CD4-positive, CD25-positive, alpha-beta regulatory T cell (primary cell): ENCODE data around the gene CDC42BPG. TPM values are rescaled to one million over a fixed set of nuclear protein-coding genes. Genes with fewer than 3 reads are reported as not detected.

Experiments used
- ATAC-seq, 2 donors: fragments of 150-1000 bp; cut with Tn5 transposase; one replicate each; pipeline ENCODE4 v1.10.0; 2021; ENCODE audit warnings: low read depth in 2 of 2, moderate number of reproducible peaks in 2 of 2, moderate library complexity in 1 of 2
- DNase-seq, 3 donors: peaks; one replicate each; pipeline versions ENCODE4 v3.0.0 to v3.0.0-alpha.2; 2012 to 2022; ENCODE audit warnings: mixed read lengths in 1 of 3
- H3K27ac ChIP-seq: one replicate; pipeline ENCODE4 v1.7.0; 2013; ENCODE audit warnings: mild to moderate bottlenecking, low read length; ENCODE audit not compliant: insufficient read depth, poor library complexity, severe bottlenecking
- H3K27me3 ChIP-seq: one replicate; pipeline ENCODE4 v1.7.0; 2013; ENCODE audit warnings: low read length; ENCODE audit not compliant: control insufficient read depth, insufficient read depth
- H3K36me3 ChIP-seq: one replicate; pipeline ENCODE4 v1.7.0; 2013; ENCODE audit warnings: mild to moderate bottlenecking, low read length, moderate library complexity; ENCODE audit not compliant: control insufficient read depth, insufficient read depth
- H3K4me1 ChIP-seq: 2 replicates; pipeline ENCODE4 v1.7.0; 2013; ENCODE audit warnings: mild to moderate bottlenecking, low read length; ENCODE audit not compliant: insufficient read depth, control insufficient read depth, poor library complexity, severe bottlenecking
- H3K4me3 ChIP-seq: one replicate; pipeline ENCODE4 v1.7.0; 2013; ENCODE audit warnings: low read depth, mild to moderate bottlenecking, low read length, moderate library complexity
- H3K9me3 ChIP-seq, 2 experiments: 1 replicate in 1 of 2; 2 replicates in 1 of 2; pipeline ENCODE4 v1.7.0; 2013; ENCODE audit warnings: low read length in 2 of 2, mild to moderate bottlenecking in 1 of 2, moderate library complexity in 1 of 2; ENCODE audit not compliant: control insufficient read depth in 2 of 2
- H3K27ac Mint-ChIP-seq, 3 donors: one replicate each; pipeline ENCODE4 v1.8.0; 2020 to 2022; ENCODE audit warnings: mild to moderate bottlenecking in 3 of 3, mixed read lengths in 3 of 3, moderate library complexity in 2 of 3
- H3K27me3 Mint-ChIP-seq: one replicate; pipeline ENCODE4 v1.8.0; 2022; ENCODE audit warnings: mild to moderate bottlenecking, mixed read lengths
- H3K36me3 Mint-ChIP-seq: one replicate; pipeline ENCODE4 v1.8.0; 2020; ENCODE audit warnings: mixed read lengths
- H3K4me1 Mint-ChIP-seq, 4 donors: one replicate each; pipeline ENCODE4 v1.8.0; 2020 to 2022; ENCODE audit warnings: mixed read lengths in 4 of 4, mild to moderate bottlenecking in 1 of 4
- H3K4me3 Mint-ChIP-seq, 4 donors: one replicate each; pipeline ENCODE4 v1.8.0; 2020 to 2022; ENCODE audit warnings: mild to moderate bottlenecking in 4 of 4, mixed read lengths in 4 of 4, moderate library complexity in 3 of 4
- H3K9me3 Mint-ChIP-seq, 7 donors: one replicate each; pipeline ENCODE4 v1.8.0; 2020 to 2022; ENCODE audit warnings: mixed read lengths in 7 of 7, mild to moderate bottlenecking in 3 of 7, moderate library complexity in 2 of 7
- polyA plus RNA-seq, 4 donors: library from polyadenylated mRNA; unstranded; fragments of 300-500 nt; fragmentation: Illumina TruSeq; gene quantifications; one replicate each; pipeline ENCODE4 v1.2.3, GENCODE V29; 2021
- total RNA-seq: library from RNA; stranded (reverse); gene quantifications from one replicate; pipeline ENCODE4 v1.2.3, GENCODE V29; 2022

CDC42BPG gene
- total and polyA plus RNA-seq, 5 donors from 2014 or later: 0.11 to 11.6 (median 0.13) TPM; not detected in 2

- Histone ChIP-seq H3K27me3 (no peaks in the 10 kb centered on the region), H3K36me3 (no peaks in the 10 kb centered on the region), H3K27ac (no peak overlapping the region), H3K4me3 (no peak overlapping the region), H3K4me1 (peaks cover 27% of the 10 kb centered on the region), H3K9me3 (no peaks in the 10 kb centered on the region)
- H3K4me1 Mint-ChIP-seq: peaks cover 0 to 27% (median 14%) of the 10 kb centered on the region in 4 donors
- no peak overlapping the region for H3K27ac Mint-ChIP-seq
- H3K4me3 Mint-ChIP-seq: peak overlapping the region in 3 of 4 donors; percentile 58 to 85 (median 71)
- peaks cover 8% of the 10 kb centered on the region for H3K27me3 Mint-ChIP-seq
- DNase-seq (no peak), ATAC-seq (no peak)
- peaks cover 4% of the 10 kb centered on the region for H3K36me3 Mint-ChIP-seq
- H3K9me3 Mint-ChIP-seq: no peaks in the 10 kb centered on the region
Observed at GRCh38 chr11:64842851-64843685, 1.4 kb downstream of the CDC42BPG start.

DNA sequence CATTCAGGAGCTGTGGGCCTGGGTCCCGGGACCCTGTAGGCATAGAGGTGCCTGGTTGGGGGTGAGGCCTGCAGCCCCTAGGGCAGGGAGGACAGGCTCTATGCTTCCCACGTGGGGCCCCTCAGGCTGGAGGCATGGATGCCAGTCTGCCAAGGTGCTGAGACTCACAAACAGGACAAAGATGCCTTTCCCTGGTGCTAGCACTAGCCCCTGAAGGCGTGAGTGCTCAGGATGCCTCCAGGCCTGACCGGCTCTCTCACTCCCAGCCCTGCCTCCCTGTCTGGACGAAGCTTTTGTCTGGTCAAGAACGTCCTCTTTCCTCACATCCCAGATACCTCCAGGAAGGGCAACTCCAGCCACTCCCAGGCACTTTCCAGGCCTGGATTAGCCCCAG lies 2.1 kb downstream of the CDC42BPG start:
- peaks cover 8% of the 10 kb centered on the region for H3K27me3 Mint-ChIP-seq
- Histone ChIP-seq H3K27me3 (no peaks in the 10 kb centered on the region), H3K27ac (no peak overlapping the region), H3K4me1 (peaks cover 20% of the 10 kb centered on the region), H3K4me3 (no peak overlapping the region), H3K9me3 (no peaks in the 10 kb centered on the region), H3K36me3 (no peaks in the 10 kb centered on the region)
- H3K36me3 Mint-ChIP-seq: peaks cover 4% of the 10 kb centered on the region
- ATAC-seq (no peak), DNase-seq (no peak)
- no peak overlapping the region for H3K27ac Mint-ChIP-seq
- peak overlapping the region in 1 of 4 donors; percentile 58 for H3K4me3 Mint-ChIP-seq
- H3K4me1 Mint-ChIP-seq: peaks cover 0 to 22% (median 10%) of the 10 kb centered on the region in 4 donors
- no peaks in the 10 kb centered on the region for H3K9me3 Mint-ChIP-seq

DNA sequence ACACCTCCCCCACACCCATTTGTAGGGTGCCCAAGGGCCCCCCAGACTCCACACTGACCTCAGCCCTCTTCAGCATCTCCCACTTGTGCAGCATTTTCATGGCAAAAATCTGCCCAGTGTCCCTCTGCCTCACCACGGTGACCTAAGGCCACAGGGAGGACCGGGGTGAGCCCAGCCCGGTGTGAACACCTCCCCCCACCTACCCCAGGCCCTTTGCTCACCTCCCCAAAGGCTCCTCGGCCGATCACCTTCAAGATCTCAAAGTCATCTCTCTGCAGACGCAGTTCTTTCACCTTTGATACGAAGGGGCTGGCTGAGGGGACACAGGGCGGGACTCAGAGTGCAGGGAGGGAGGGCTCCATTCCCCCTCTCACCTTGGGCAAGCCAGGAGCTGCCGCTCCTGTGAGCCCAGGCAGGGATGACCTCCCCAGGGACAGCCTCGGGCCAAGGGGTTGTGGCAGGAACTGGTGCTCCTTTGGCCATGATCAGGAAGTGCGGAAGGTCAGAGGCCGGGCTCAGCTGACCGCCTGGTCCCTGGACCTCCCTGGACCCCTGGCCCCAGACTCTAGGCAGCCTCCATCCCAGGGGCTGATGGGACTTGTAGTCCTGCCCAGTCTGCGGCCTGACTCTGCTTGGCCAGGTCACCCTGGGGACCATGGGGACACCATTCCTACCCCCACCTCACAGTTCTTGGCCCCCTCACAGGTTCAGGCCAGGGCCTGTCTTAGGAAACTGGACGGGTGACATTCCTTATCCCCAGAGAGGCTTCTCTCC lies 2.7 kb downstream of the CDC42BPG start:
- H3K4me1 ChIP-seq: peaks cover 21% of the 10 kb centered on the region

DNA sequence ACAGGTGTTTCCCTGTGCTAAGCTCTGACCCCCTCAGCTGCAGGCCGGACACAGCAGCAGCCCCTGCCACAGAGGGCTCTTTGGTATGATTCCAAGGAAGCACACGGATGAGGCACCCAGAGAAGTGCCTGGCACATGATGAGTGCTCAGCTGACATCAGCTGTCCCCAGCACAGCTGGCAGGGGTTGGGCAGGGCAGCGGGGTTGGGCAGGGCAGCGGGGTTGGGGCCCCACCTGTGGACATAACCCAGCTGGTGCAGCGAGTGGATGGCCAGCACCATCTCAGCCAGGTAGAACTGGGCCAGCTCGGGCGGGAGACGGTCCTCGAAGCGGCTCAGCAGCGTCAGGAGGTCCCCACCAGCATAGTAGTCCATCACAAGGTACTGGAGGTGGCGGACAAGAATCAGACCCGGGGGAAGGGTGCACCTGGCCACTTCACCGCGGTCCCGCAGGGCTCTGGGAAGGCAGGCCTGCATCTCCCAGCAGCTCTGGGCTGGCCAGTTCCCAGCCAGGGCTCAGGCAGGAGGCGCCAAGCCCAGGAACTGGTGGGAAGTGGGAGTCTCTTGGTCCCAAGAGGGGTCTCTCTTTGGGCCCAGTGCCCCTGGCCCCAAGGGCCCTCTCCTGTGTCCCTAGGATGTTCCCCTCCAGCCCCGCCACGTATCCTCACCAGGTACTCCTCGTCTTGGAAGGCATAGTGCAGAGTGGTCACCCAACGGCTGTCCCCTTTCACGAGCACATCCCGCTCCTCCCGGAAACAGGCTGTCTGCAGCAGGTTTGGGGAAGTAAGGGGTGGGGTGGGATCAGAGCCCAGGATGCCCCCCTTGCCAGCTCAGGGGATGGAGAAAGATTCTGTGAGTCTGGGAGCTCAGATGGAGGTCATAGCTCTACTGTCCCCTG lies 4.3 kb downstream of the CDC42BPG start:
- Mint-ChIP-seq H3K27me3 (peaks cover 8% of the 10 kb centered on the region), H3K4me3 (peak overlapping the region in 1 of 4 donors; percentile 75), H3K27ac (no peak overlapping the region), H3K4me1 (peaks cover 0 to 13% (median 5%) of the 10 kb centered on the region in 4 donors), H3K36me3 (peaks cover 4% of the 10 kb centered on the region), H3K9me3 (no peaks in the 10 kb centered on the region)
- DNase-seq (no peak), ATAC-seq (no peak)
- Histone ChIP-seq H3K36me3 (no peaks in the 10 kb centered on the region), H3K9me3 (no peaks in the 10 kb centered on the region), H3K4me1 (peaks cover 18% of the 10 kb centered on the region), H3K27ac (no peak overlapping the region), H3K27me3 (no peaks in the 10 kb centered on the region), H3K4me3 (no peak overlapping the region)

More for the DNA sequence above, 2.7 kb downstream of the CDC42BPG start:
- Mint-ChIP-seq H3K27me3 (peaks cover 8% of the 10 kb centered on the region), H3K4me1 (peaks cover 0 to 16% (median 7%) of the 10 kb centered on the region in 4 donors), H3K36me3 (peaks cover 4% of the 10 kb centered on the region), H3K4me3 (no peak overlapping the region), H3K9me3 (no peaks in the 10 kb centered on the region), H3K27ac (no peak overlapping the region)
- H3K27ac ChIP-seq: no peak overlapping the region
- no peaks in the 10 kb centered on the region for H3K27me3 ChIP-seq
- H3K4me3 ChIP-seq: no peak overlapping the region
- DNase-seq (no peak), ATAC-seq (no peak)
- no peaks in the 10 kb centered on the region for H3K9me3 ChIP-seq
- no peaks in the 10 kb centered on the region for H3K36me3 ChIP-seq

DNA sequence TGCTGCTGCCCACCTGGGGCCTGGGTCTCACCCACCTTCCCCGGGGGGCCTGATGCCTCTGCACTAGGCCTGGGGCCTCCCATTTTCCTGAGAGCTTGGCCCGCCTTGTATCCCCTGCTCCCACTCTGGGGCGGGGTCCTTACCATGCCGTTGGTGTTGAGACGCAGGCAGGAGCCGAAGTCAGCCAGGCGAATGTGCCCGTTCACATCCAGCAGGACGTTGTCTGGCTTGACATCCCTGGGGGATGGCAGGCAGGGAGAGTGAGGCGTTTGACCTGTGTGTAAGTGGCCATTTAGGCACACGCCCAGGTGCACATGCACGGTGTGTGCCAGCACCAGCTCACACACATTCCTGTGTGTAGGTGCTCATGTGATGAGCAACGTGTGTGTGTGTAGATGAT lies 5.1 kb downstream of the CDC42BPG start:
- H3K27ac Mint-ChIP-seq: no peak overlapping the region
- peaks cover 8% of the 10 kb centered on the region for H3K27me3 Mint-ChIP-seq
- H3K9me3 Mint-ChIP-seq: no peaks in the 10 kb centered on the region

GRCh38 chr11:64838600-64839334 lies 5.7 kb downstream of the CDC42BPG start:
- no peaks in the 10 kb centered on the region for H3K9me3 ChIP-seq
- Mint-ChIP-seq H3K36me3 (peaks cover 4% of the 10 kb centered on the region), H3K9me3 (no peaks in the 10 kb centered on the region), H3K4me3 (no peak overlapping the region), H3K27ac (no peak overlapping the region), H3K27me3 (peaks cover 5% of the 10 kb centered on the region), H3K4me1 (peaks cover 0 to 6% (median under 1%) of the 10 kb centered on the region in 4 donors)
- no peaks in the 10 kb centered on the region for H3K36me3 ChIP-seq
- H3K4me3 ChIP-seq: no peak overlapping the region
- no peak for DNase-seq
- peaks cover 7% of the 10 kb centered on the region for H3K4me1 ChIP-seq
- H3K27ac ChIP-seq: no peak overlapping the region
- no peaks in the 10 kb centered on the region for H3K27me3 ChIP-seq
- ATAC-seq: no peak

More for the DNA sequence above, 5.1 kb downstream of the CDC42BPG start:
- Histone ChIP-seq H3K27ac (no peak overlapping the region), H3K4me1 (peaks cover 12% of the 10 kb centered on the region), H3K36me3 (no peaks in the 10 kb centered on the region), H3K27me3 (no peaks in the 10 kb centered on the region), H3K9me3 (no peaks in the 10 kb centered on the region), H3K4me3 (no peak overlapping the region)
- no peak for DNase-seq
- Mint-ChIP-seq H3K36me3 (peaks cover 4% of the 10 kb centered on the region), H3K4me1 (peaks cover 0 to 10% (median 2%) of the 10 kb centered on the region in 4 donors), H3K4me3 (peak overlapping the region in 2 of 4 donors; percentile 73 to 75)
- ATAC-seq: no peak
